Calu3 (cell line): ENCODE results near the gene TLE3. TPM values are rescaled to one million over a fixed set of nuclear protein-coding genes. Genes with fewer than 3 reads are reported as not detected.
A peak's percentile ranks its signal among the peaks of the same experiment; 100 is the strongest.
"Not testable (repeated sequence)": the region's sequence is repeated elsewhere in the genome, so short reads cannot be mapped to it uniquely, and the experiment has no call there.

Experiments
- BruUV-seq: library from RNA; stranded (reverse); fragments of 400-500 nt; replicated peaks from 2 replicates; lab custom pipeline; 2021; lab: Mats Ljungman, UMichigan
- CTCF ChIA-PET: fragments of 300-600 bp; sonication (Branson Sonifier 250); formaldehyde crosslinking; loops from one replicate; lab custom pipeline; 2022; ENCODE audit warnings: antibody characterized with exemption; lab: Charles Lee
- DNase-seq: peaks from one replicate; pipeline ENCODE4 v3.0.0; 2022
- H3K27ac Mint-ChIP-seq: one replicate; pipeline ENCODE4 v1.8.0; 2022; ENCODE audit warnings: mixed read lengths; ENCODE audit not compliant: unreplicated experiment
- H3K27me3 Mint-ChIP-seq: one replicate; pipeline ENCODE4 v1.8.0; 2022; ENCODE audit warnings: mixed read lengths; ENCODE audit not compliant: unreplicated experiment
- H3K36me3 Mint-ChIP-seq: one replicate; pipeline ENCODE4 v1.8.0; 2022; ENCODE audit warnings: mild to moderate bottlenecking, moderate library complexity, mixed read lengths; ENCODE audit not compliant: insufficient read depth, unreplicated experiment
- H3K4me1 Mint-ChIP-seq: one replicate; pipeline ENCODE4 v1.8.0; 2022; ENCODE audit warnings: mild to moderate bottlenecking, low read depth, mixed read lengths; ENCODE audit not compliant: unreplicated experiment
- H3K4me3 Mint-ChIP-seq: one replicate; pipeline ENCODE4 v1.8.0; 2022; ENCODE audit warnings: mild to moderate bottlenecking, low read depth, moderate library complexity, mixed read lengths; ENCODE audit not compliant: unreplicated experiment
- H3K9me3 Mint-ChIP-seq: one replicate; pipeline ENCODE4 v1.8.0; 2022; ENCODE audit warnings: low read depth, mixed read lengths; ENCODE audit not compliant: unreplicated experiment
- CTCF ChIP-seq: fragments of 200-600 bp; IDR thresholded peaks from one replicate; pipeline ENCODE4 v1.8.0; 2022; ENCODE audit warnings: antibody characterized with exemption; ENCODE audit not compliant: unreplicated experiment
- intact Hi-C: fragments of 100-400 bp; cut with micrococcal nuclease; formaldehyde crosslinking; loops from one replicate; pipeline ENCODE4 v1.10.0; 2022; ENCODE audit not compliant: unreplicated experiment
- total RNA-seq: library from RNA; stranded (reverse); gene quantifications from 2 replicates; pipeline ENCODE4 v1.2.3, GENCODE V29; 2022

The TLE3 gene
- total RNA-seq, 1 experiment from 2014 or later = 54.8 TPM

- DNase-seq = peak; percentile 60
- no peak for TF ChIP-seq CTCF
- CTCF ChIA-PET = interaction anchor here (0.6 to 1.8 kb wide), 7 partner anchors 11 to 254 kb away, joined by 3 to 8 read pairs (median 3); no protein-coding TSS in a partner anchor
- no peaks in the 10 kb centered on the region for H3K9me3 Mint-ChIP-seq
- no peaks in the 10 kb centered on the region for H3K36me3 Mint-ChIP-seq
- intact Hi-C loops = no loop called here
- H3K27me3 Mint-ChIP-seq = peaks cover 57% of the 10 kb centered on the region
- peak overlapping the region; percentile 4 for H3K4me3 Mint-ChIP-seq
- H3K4me1 Mint-ChIP-seq = peaks cover 28% of the 10 kb centered on the region
- H3K27ac Mint-ChIP-seq = no peak overlapping the region
- BruUV-seq = no TSS peak
Measured at GRCh38 chr15:70140543-70141375, 43.0 kb upstream of the TLE3 start.

- no peak for TF ChIP-seq CTCF
- peaks cover 57% of the 10 kb centered on the region for H3K27me3 Mint-ChIP-seq
- H3K36me3 Mint-ChIP-seq = no peaks in the 10 kb centered on the region
- H3K4me3 Mint-ChIP-seq = no peak overlapping the region
- no TSS peak for BruUV-seq
- no peak for DNase-seq
- H3K4me1 Mint-ChIP-seq = peaks cover 28% of the 10 kb centered on the region
- intact Hi-C loops = no loop called here
- H3K9me3 Mint-ChIP-seq = no peaks in the 10 kb centered on the region
- CTCF ChIA-PET = interaction anchor here (0.6 to 1.8 kb wide), 5 partner anchors 12 to 255 kb away, joined by 3 to 8 read pairs (median 4); no protein-coding TSS in a partner anchor
- no peak overlapping the region for H3K27ac Mint-ChIP-seq
Measured at GRCh38 chr15:70140025-70140542, 42.4 kb upstream of the TLE3 start.

GRCh38 chr15:70137967-70138366 is 40.2 kb upstream of the TLE3 start:
- TF ChIP-seq CTCF = no peak
- Mint-ChIP-seq H3K4me1 (peaks cover 36% of the 10 kb centered on the region), H3K9me3 (no peaks in the 10 kb centered on the region), H3K36me3 (no peaks in the 10 kb centered on the region), H3K27ac (no peak overlapping the region), H3K4me3 (no peak overlapping the region), H3K27me3 (peaks cover 57% of the 10 kb centered on the region)
- no peak for DNase-seq
- BruUV-seq = no TSS peak
- CTCF ChIA-PET = no interaction called here
- intact Hi-C loops = no loop called here

DNA sequence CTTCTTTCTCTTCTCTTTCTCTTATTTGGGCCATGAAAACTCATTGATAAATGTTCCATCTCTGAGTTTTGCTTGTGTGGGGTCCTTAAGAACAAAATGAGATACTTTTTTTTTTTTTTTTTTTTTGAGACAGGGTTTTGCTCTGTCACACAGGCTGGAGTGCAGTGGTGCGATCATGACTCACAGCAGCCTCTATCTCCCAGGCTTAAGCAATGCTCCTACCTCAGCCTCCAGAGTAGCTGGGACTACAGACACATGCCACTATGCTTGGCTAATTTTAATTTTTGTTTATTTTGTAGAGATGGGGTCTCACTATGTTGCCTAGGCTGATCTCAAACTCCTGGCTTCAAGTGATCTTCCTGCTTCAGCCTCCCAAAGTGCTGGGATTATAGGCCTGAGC is 39.3 kb upstream of the TLE3 start:
- Mint-ChIP-seq H3K27me3 (peaks cover 53% of the 10 kb centered on the region), H3K4me1 (peaks cover 28% of the 10 kb centered on the region)
- H3K4me3 Mint-ChIP-seq, DNase-seq, H3K27ac Mint-ChIP-seq, H3K9me3 Mint-ChIP-seq, intact Hi-C loops, H3K36me3 Mint-ChIP-seq, BruUV-seq: not testable (repeated sequence)
- CTCF ChIA-PET = interaction anchor here (0.7 kb wide), 2 partner anchors 392 to 532 kb away, joined by 3 read pairs; no protein-coding TSS in a partner anchor
